H9 (cell line): Measurements from ENCODE around the gene KEL. TPM values are rescaled to one million over a fixed set of nuclear protein-coding genes. Genes with fewer than 3 reads are reported as not detected.

Source experiments
- DNase-seq: peaks from one replicate; pipeline ENCODE4 v3.0.0-alpha.2; 2017
- H2AFZ ChIP-seq: one replicate; pipeline ENCODE4 v1.6.1; 2013; ENCODE audit warnings: mild to moderate bottlenecking, low read length, control low read depth, moderate library complexity
- H2AK5ac ChIP-seq: 2 replicates; pipeline ENCODE4 v1.6.1; 2013; ENCODE audit warnings: low read length, control low read depth, mixed read lengths; ENCODE audit not compliant: insufficient read length
- H2BK120ac ChIP-seq: one replicate; pipeline ENCODE4 v1.6.1; 2013; ENCODE audit warnings: low read depth, mild to moderate bottlenecking, low read length, control low read depth, inconsistent platforms; ENCODE audit not compliant: poor library complexity, severe bottlenecking
- H2BK12ac ChIP-seq: 2 replicates; pipeline ENCODE4 v1.6.1; 2013; ENCODE audit warnings: low read length, control low read depth, mixed read lengths, low read depth; ENCODE audit not compliant: insufficient read length
- H2BK15ac ChIP-seq: 2 replicates; pipeline ENCODE4 v1.6.1; 2013; ENCODE audit warnings: low read depth, low read length, control low read depth
- H2BK20ac ChIP-seq: one replicate; pipeline ENCODE4 v1.6.1; 2013; ENCODE audit warnings: low read depth, mild to moderate bottlenecking, low read length, control low read depth, inconsistent platforms; ENCODE audit not compliant: poor library complexity, severe bottlenecking
- H2BK5ac ChIP-seq: 2 replicates; pipeline ENCODE4 v1.6.1; 2013; ENCODE audit warnings: low read length, control low read depth, mixed read lengths; ENCODE audit not compliant: insufficient read length
- H3K14ac ChIP-seq: 2 replicates; pipeline ENCODE4 v1.6.1; 2013; ENCODE audit warnings: low read length, control low read depth; ENCODE audit not compliant: insufficient read depth
- H3K18ac ChIP-seq: 2 replicates; pipeline ENCODE4 v1.6.1; 2013; ENCODE audit warnings: low read depth, mild to moderate bottlenecking, mixed read lengths, low read length, control low read depth; ENCODE audit not compliant: insufficient read length
- H3K23ac ChIP-seq: 2 replicates; pipeline ENCODE4 v1.6.1; 2013; ENCODE audit warnings: low read length, control low read depth, mixed read lengths, low read depth; ENCODE audit not compliant: insufficient read length
- H3K23me2 ChIP-seq: 2 replicates; pipeline ENCODE4 v1.6.1; 2013; ENCODE audit warnings: low read depth, mild to moderate bottlenecking, mixed read lengths, low read length, control low read depth; ENCODE audit not compliant: insufficient read length, poor library complexity, severe bottlenecking
- H3K27ac ChIP-seq: 2 replicates; pipeline ENCODE4 v1.5.1; 2013; ENCODE audit warnings: low read length, control low read depth, mixed read lengths, low read depth; ENCODE audit not compliant: insufficient read length
- H3K27me3 ChIP-seq: 2 replicates; pipeline ENCODE4 v1.6.1; 2013; ENCODE audit warnings: low read length, control low read depth, inconsistent platforms; ENCODE audit not compliant: insufficient read depth
- H3K4ac ChIP-seq: 2 replicates; pipeline ENCODE4 v1.6.1; 2013; ENCODE audit warnings: low read depth, mild to moderate bottlenecking, control low read depth, inconsistent platforms, low read length, moderate library complexity
- H3K4me1 ChIP-seq: 2 replicates; pipeline ENCODE4 v1.6.1; 2013; ENCODE audit warnings: low read length, control low read depth, inconsistent platforms; ENCODE audit not compliant: insufficient read depth
- H3K4me2 ChIP-seq: 2 replicates; pipeline ENCODE4 v1.6.1; 2013; ENCODE audit warnings: low read length, control low read depth, mixed read lengths; ENCODE audit not compliant: insufficient read length, insufficient read depth
- H3K56ac ChIP-seq: 2 replicates; pipeline ENCODE4 v1.6.1; 2013; ENCODE audit warnings: low read depth, mild to moderate bottlenecking, mixed read lengths, low read length, control low read depth; ENCODE audit not compliant: insufficient read length
- H3K79me1 ChIP-seq: 2 replicates; pipeline ENCODE4 v1.6.1; 2013; ENCODE audit warnings: low read depth, mild to moderate bottlenecking, moderate library complexity, low read length, control low read depth, inconsistent platforms; ENCODE audit not compliant: insufficient read depth, poor library complexity, severe bottlenecking
- H3K79me2 ChIP-seq: 2 replicates; pipeline ENCODE4 v1.6.1; 2013; ENCODE audit warnings: low read length, control low read depth, inconsistent platforms; ENCODE audit not compliant: insufficient read depth
- H3K9ac ChIP-seq: 2 replicates; pipeline ENCODE4 v1.6.1; 2013; ENCODE audit warnings: low read length, control low read depth, mixed read lengths; ENCODE audit not compliant: insufficient read length; ENCODE audit errors: extremely low read depth
- H3K9me3 ChIP-seq: one replicate; pipeline ENCODE4 v1.6.1; 2013; ENCODE audit warnings: low read depth, low read length, inconsistent platforms; ENCODE audit not compliant: control insufficient read depth
- H3T11ph ChIP-seq: one replicate; pipeline ENCODE4 v1.6.1; 2013; ENCODE audit warnings: mild to moderate bottlenecking, low read length, control low read depth, inconsistent platforms
- H4K20me1 ChIP-seq: one replicate; pipeline ENCODE4 v1.6.1; 2013; ENCODE audit not compliant: control insufficient read depth, insufficient read length, insufficient read depth
- H4K5ac ChIP-seq: 2 replicates; pipeline ENCODE4 v1.6.1; 2013; ENCODE audit warnings: low read depth, mild to moderate bottlenecking, mixed read lengths, low read length, control low read depth; ENCODE audit not compliant: insufficient read length
- H4K8ac ChIP-seq: replicated peaks from 2 replicates; pipeline ENCODE4 v1.6.1; 2013; ENCODE audit warnings: low read length, control low read depth, mixed read lengths, low read depth; ENCODE audit not compliant: insufficient read length
- H4K91ac ChIP-seq: 2 replicates; pipeline ENCODE4 v1.6.1; 2013; ENCODE audit warnings: low read depth, mild to moderate bottlenecking, moderate library complexity, mixed read lengths, low read length, control low read depth; ENCODE audit not compliant: insufficient read length
- H3K27ac Mint-ChIP-seq, 3 experiments: 2 replicates in 2 of 3; 3 replicates in 1 of 3; pipeline ENCODE4 v1.8.0; 2020 to 2021; ENCODE audit warnings: mixed read lengths in 3 of 3, mild to moderate bottlenecking in 1 of 3, moderate library complexity in 1 of 3
- H3K27me3 Mint-ChIP-seq: 2 replicates; pipeline ENCODE4 v1.8.0; 2021; ENCODE audit warnings: low read depth, mild to moderate bottlenecking, moderate library complexity, mixed read lengths
- H3K36me3 Mint-ChIP-seq, 3 experiments: 2 replicates in 2 of 3; 3 replicates in 1 of 3; pipeline ENCODE4 v1.8.0; 2020 to 2021; ENCODE audit warnings: low read depth in 3 of 3, mixed read lengths in 3 of 3; ENCODE audit not compliant: insufficient read depth in 1 of 3
- H3K4me1 Mint-ChIP-seq, 2 experiments: 2 replicates each; pipeline ENCODE4 v1.8.0; 2020; ENCODE audit warnings: mixed read lengths in 2 of 2
- H3K4me3 Mint-ChIP-seq, 2 experiments: 2 replicates in 1 of 2; 3 replicates in 1 of 2; pipeline ENCODE4 v1.8.0; 2020 to 2021; ENCODE audit warnings: mild to moderate bottlenecking in 2 of 2, mixed read lengths in 2 of 2, moderate library complexity in 1 of 2
- H3K9me3 Mint-ChIP-seq, 2 experiments: 2 replicates in 1 of 2; 3 replicates in 1 of 2; pipeline ENCODE4 v1.8.0; 2020; ENCODE audit warnings: mild to moderate bottlenecking in 2 of 2, mixed read lengths in 2 of 2, moderate library complexity in 1 of 2
- CTCF ChIP-seq: fragments of 200-600 bp; sonication (generic); conservative IDR thresholded peaks from 3 replicates; pipeline ENCODE4 v1.8.0; 2021; ENCODE audit warnings: antibody characterized with exemption, mild to moderate bottlenecking
- total RNA-seq: library from RNA; stranded (reverse); gene quantifications from 2 replicates; pipeline ENCODE4 v1.2.1, GENCODE V29; 2021

Gene KEL
- total RNA-seq, 1 experiment from 2014 or later, result 1.5 TPM

- Histone ChIP-seq H3K9me3 (no peaks in the 10 kb centered on the region), H4K91ac (no peak overlapping the region), H2BK120ac (no peak overlapping the region), H3K4ac (no peak overlapping the region), H2BK12ac (no peak overlapping the region), H3T11ph (no peak overlapping the region), H3K23me2 (no peaks in the 10 kb centered on the region), H2BK15ac (no peak overlapping the region), H2AFZ (no peak overlapping the region), H3K18ac (no peak overlapping the region), H2AK5ac (no peak overlapping the region), H4K5ac (no peak overlapping the region), H3K56ac (no peak overlapping the region), H2BK20ac (no peak overlapping the region), H3K9ac (no peak overlapping the region), H2BK5ac (no peak overlapping the region), H3K4me2 (no peak overlapping the region), H3K14ac (no peak overlapping the region), H4K20me1 (no peaks in the 10 kb centered on the region), H3K27me3 (no peaks in the 10 kb centered on the region), H3K79me1 (no peaks in the 10 kb centered on the region), H3K79me2 (no peaks in the 10 kb centered on the region), H3K27ac (no peak overlapping the region), H3K4me1 (peaks cover 7% of the 10 kb centered on the region; the same call in 1 of the 2 replicates), H3K23ac (no peak overlapping the region), H4K8ac (no peak overlapping the region)
- no peak overlapping the region for H3K27ac Mint-ChIP-seq
- H3K27me3 Mint-ChIP-seq, result peaks cover 10% of the 10 kb centered on the region
- peaks cover 14 to 20% of the 10 kb centered on the region in 2 experiments for H3K9me3 Mint-ChIP-seq
- H3K4me3 Mint-ChIP-seq, result no peak overlapping the region
- H3K36me3 Mint-ChIP-seq, result peaks cover 17 to 40% (median 17%) of the 10 kb centered on the region in 3 experiments
- no peak for TF ChIP-seq CTCF
- DNase-seq, result no peak
- peaks cover 26 to 27% of the 10 kb centered on the region in 2 experiments for H3K4me1 Mint-ChIP-seq
These were observed 7.4 kb downstream of the KEL start for GRCh38 chr7:142954680-142955268.
